ENCODE results near the gene RAMACL.

DNA sequence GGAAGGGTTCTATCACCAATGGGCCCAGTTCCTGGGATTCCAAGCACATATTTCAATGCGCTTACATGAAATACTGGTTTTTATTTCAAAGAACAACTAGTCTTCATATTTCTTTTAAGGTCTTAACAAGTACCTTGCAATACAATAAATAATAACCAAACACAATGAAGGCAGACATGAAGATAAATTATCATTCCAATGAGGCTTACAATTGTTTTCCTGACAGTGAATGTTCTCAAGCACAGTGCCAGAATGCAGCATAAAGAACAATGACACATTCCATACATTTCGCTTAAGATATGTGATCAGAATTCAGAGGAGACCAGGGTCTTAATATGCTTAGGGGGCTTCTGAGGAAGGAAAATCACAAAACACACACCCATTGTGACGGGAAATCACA, 26.3 kb downstream of the RAMACL start:
- no peak for TF ChIP-seq POLR2A (IDR thresholded peaks at IDR 0.05)
- TF ChIP-seq, protein P1, sequence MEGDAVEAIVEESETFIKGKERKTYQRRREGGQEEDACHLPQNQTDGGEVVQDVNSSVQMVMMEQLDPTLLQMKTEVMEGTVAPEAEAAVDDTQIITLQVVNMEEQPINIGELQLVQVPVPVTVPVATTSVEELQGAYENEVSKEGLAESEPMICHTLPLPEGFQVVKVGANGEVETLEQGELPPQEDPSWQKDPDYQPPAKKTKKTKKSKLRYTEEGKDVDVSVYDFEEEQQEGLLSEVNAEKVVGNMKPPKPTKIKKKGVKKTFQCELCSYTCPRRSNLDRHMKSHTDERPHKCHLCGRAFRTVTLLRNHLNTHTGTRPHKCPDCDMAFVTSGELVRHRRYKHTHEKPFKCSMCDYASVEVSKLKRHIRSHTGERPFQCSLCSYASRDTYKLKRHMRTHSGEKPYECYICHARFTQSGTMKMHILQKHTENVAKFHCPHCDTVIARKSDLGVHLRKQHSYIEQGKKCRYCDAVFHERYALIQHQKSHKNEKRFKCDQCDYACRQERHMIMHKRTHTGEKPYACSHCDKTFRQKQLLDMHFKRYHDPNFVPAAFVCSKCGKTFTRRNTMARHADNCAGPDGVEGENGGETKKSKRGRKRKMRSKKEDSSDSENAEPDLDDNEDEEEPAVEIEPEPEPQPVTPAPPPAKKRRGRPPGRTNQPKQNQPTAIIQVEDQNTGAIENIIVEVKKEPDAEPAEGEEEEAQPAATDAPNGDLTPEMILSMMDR (IDR thresholded peaks at IDR 0.05): no peak
